Stimulated activated naive CD8-positive, alpha-beta T cell treated with anti-CD3 and anti-CD28 coated beads, Interleukin-15, Interleukin-2, amounts not matched to agents 100 ng/mL and 50 ng/mL, for 24 hours (primary cell): ENCODE data around the gene NAP1L4.

Experiments
- H3K27ac Mint-ChIP-seq: one replicate; pipeline ENCODE4 v1.8.0; 2021; ENCODE audit warnings: mild to moderate bottlenecking, mixed read lengths
- H3K27me3 Mint-ChIP-seq: one replicate; pipeline ENCODE4 v1.8.0; 2021; ENCODE audit warnings: mixed read lengths
- H3K36me3 Mint-ChIP-seq: one replicate; pipeline ENCODE4 v1.8.0; 2021; ENCODE audit warnings: low read depth, mixed read lengths
- H3K4me1 Mint-ChIP-seq: one replicate; pipeline ENCODE4 v1.8.0; 2021; ENCODE audit warnings: low read depth, mixed read lengths
- H3K4me3 Mint-ChIP-seq: one replicate; pipeline ENCODE4 v1.8.0; 2021; ENCODE audit warnings: mild to moderate bottlenecking, mixed read lengths
- H3K9me3 Mint-ChIP-seq: one replicate; pipeline ENCODE4 v1.8.0; 2021; ENCODE audit warnings: mixed read lengths

The NAP1L4 gene

GRCh38 chr11:2923446-2924375 lies 68.4 kb downstream of the NAP1L4 start:
- Mint-ChIP-seq H3K27ac (no peak overlapping the region), H3K36me3 (no peaks in the 10 kb centered on the region), H3K4me3 (no peak overlapping the region), H3K4me1 (peaks cover 11% of the 10 kb centered on the region), H3K27me3 (peaks cover 16% of the 10 kb centered on the region), H3K9me3 (no peaks in the 10 kb centered on the region)

GRCh38 chr11:2922655-2923054 lies 69.5 kb downstream of the NAP1L4 start:
- no peak overlapping the region for H3K27ac Mint-ChIP-seq
- no peak overlapping the region for H3K4me3 Mint-ChIP-seq
- H3K4me1 Mint-ChIP-seq = peaks cover 2% of the 10 kb centered on the region
- H3K9me3 Mint-ChIP-seq = no peaks in the 10 kb centered on the region
- H3K27me3 Mint-ChIP-seq = peaks cover 8% of the 10 kb centered on the region
- no peaks in the 10 kb centered on the region for H3K36me3 Mint-ChIP-seq

GRCh38 chr11:2921742-2922493 lies 70.2 kb downstream of the NAP1L4 start:
- no peak overlapping the region for H3K4me3 Mint-ChIP-seq
- no peaks in the 10 kb centered on the region for H3K9me3 Mint-ChIP-seq
- no peak overlapping the region for H3K27ac Mint-ChIP-seq
- peaks cover 4% of the 10 kb centered on the region for H3K27me3 Mint-ChIP-seq
- no peaks in the 10 kb centered on the region for H3K4me1 Mint-ChIP-seq
- no peaks in the 10 kb centered on the region for H3K36me3 Mint-ChIP-seq

- Mint-ChIP-seq H3K4me1 (no peaks in the 10 kb centered on the region), H3K27me3 (peaks cover under 1% of the 10 kb centered on the region), H3K27ac (no peak overlapping the region)
Observed at GRCh38 chr11:2921261-2921660, 70.9 kb downstream of the NAP1L4 start.

GRCh38 chr11:2920343-2920742 lies 71.8 kb downstream of the NAP1L4 start:
- H3K27ac Mint-ChIP-seq = no peak overlapping the region
- H3K27me3 Mint-ChIP-seq = no peaks in the 10 kb centered on the region
- H3K4me1 Mint-ChIP-seq = no peaks in the 10 kb centered on the region
- H3K9me3 Mint-ChIP-seq = no peaks in the 10 kb centered on the region
- H3K4me3 Mint-ChIP-seq = no peak overlapping the region
- no peaks in the 10 kb centered on the region for H3K36me3 Mint-ChIP-seq

More at GRCh38 chr11:2921261-2921660, 70.9 kb downstream of the NAP1L4 start:
- Mint-ChIP-seq H3K4me3 (no peak overlapping the region), H3K9me3 (no peaks in the 10 kb centered on the region), H3K36me3 (no peaks in the 10 kb centered on the region)

- no peaks in the 10 kb centered on the region for H3K36me3 Mint-ChIP-seq
- H3K4me1 Mint-ChIP-seq = no peaks in the 10 kb centered on the region
- H3K27me3 Mint-ChIP-seq = no peaks in the 10 kb centered on the region
- H3K27ac Mint-ChIP-seq = no peak overlapping the region
- H3K4me3 Mint-ChIP-seq = no peak overlapping the region
- no peaks in the 10 kb centered on the region for H3K9me3 Mint-ChIP-seq
Observed at GRCh38 chr11:2919837-2920236, 72.3 kb downstream of the NAP1L4 start.

GRCh38 chr11:2919188-2919587 lies 72.9 kb downstream of the NAP1L4 start:
- Mint-ChIP-seq H3K4me1 (no peaks in the 10 kb centered on the region), H3K27me3 (no peaks in the 10 kb centered on the region), H3K27ac (no peak overlapping the region), H3K4me3 (no peak overlapping the region), H3K9me3 (no peaks in the 10 kb centered on the region), H3K36me3 (no peaks in the 10 kb centered on the region)

- Mint-ChIP-seq H3K27ac (no peak overlapping the region), H3K4me3 (no peak overlapping the region), H3K36me3 (no peaks in the 10 kb centered on the region), H3K4me1 (peaks cover 10% of the 10 kb centered on the region), H3K9me3 (no peaks in the 10 kb centered on the region), H3K27me3 (no peaks in the 10 kb centered on the region)
Observed at GRCh38 chr11:2917842-2918490, 74.2 kb downstream of the NAP1L4 start.

- no peak overlapping the region for H3K4me3 Mint-ChIP-seq
- H3K4me1 Mint-ChIP-seq = peaks cover 10% of the 10 kb centered on the region
- no peak overlapping the region for H3K27ac Mint-ChIP-seq
- no peaks in the 10 kb centered on the region for H3K27me3 Mint-ChIP-seq
- no peaks in the 10 kb centered on the region for H3K9me3 Mint-ChIP-seq
- H3K36me3 Mint-ChIP-seq = no peaks in the 10 kb centered on the region
Observed at GRCh38 chr11:2916892-2917645, 75.1 kb downstream of the NAP1L4 start.

- Mint-ChIP-seq H3K4me3 (no peak overlapping the region), H3K36me3 (no peaks in the 10 kb centered on the region), H3K27me3 (no peaks in the 10 kb centered on the region), H3K4me1 (peaks cover 10% of the 10 kb centered on the region), H3K27ac (no peak overlapping the region), H3K9me3 (no peaks in the 10 kb centered on the region)
Observed at GRCh38 chr11:2916114-2916891, 75.8 kb downstream of the NAP1L4 start.

- Mint-ChIP-seq H3K36me3 (no peaks in the 10 kb centered on the region), H3K4me1 (peaks cover 10% of the 10 kb centered on the region), H3K27ac (no peak overlapping the region)
Observed at GRCh38 chr11:2915473-2915872, 76.7 kb downstream of the NAP1L4 start.

GRCh38 chr11:2914455-2915195 lies 77.5 kb downstream of the NAP1L4 start:
- H3K9me3 Mint-ChIP-seq = no peaks in the 10 kb centered on the region
- no peak overlapping the region for H3K27ac Mint-ChIP-seq
- H3K4me1 Mint-ChIP-seq = peaks cover 10% of the 10 kb centered on the region
- no peaks in the 10 kb centered on the region for H3K27me3 Mint-ChIP-seq
- H3K36me3 Mint-ChIP-seq = no peaks in the 10 kb centered on the region
- H3K4me3 Mint-ChIP-seq = no peak overlapping the region

More at GRCh38 chr11:2915473-2915872, 76.7 kb downstream of the NAP1L4 start:
- Mint-ChIP-seq H3K4me3 (no peak overlapping the region), H3K9me3 (no peaks in the 10 kb centered on the region), H3K27me3 (no peaks in the 10 kb centered on the region)

- Mint-ChIP-seq H3K27ac (no peak overlapping the region), H3K4me1 (peaks cover 10% of the 10 kb centered on the region), H3K36me3 (no peaks in the 10 kb centered on the region), H3K9me3 (no peaks in the 10 kb centered on the region), H3K27me3 (no peaks in the 10 kb centered on the region), H3K4me3 (no peak overlapping the region)
Observed at GRCh38 chr11:2913776-2914175, 78.4 kb downstream of the NAP1L4 start.
